HG02571 (cell line): ENCODE data around the gene MYOCOS.

Experiments
- ATAC-seq: cut with Tn5 transposase; IDR thresholded peaks from one replicate; pipeline ENCODE4 v1.9.1; 2021; ENCODE audit warnings: mild to moderate bottlenecking, moderate library complexity; ENCODE audit not compliant: unreplicated experiment

Gene MYOCOS

DNA sequence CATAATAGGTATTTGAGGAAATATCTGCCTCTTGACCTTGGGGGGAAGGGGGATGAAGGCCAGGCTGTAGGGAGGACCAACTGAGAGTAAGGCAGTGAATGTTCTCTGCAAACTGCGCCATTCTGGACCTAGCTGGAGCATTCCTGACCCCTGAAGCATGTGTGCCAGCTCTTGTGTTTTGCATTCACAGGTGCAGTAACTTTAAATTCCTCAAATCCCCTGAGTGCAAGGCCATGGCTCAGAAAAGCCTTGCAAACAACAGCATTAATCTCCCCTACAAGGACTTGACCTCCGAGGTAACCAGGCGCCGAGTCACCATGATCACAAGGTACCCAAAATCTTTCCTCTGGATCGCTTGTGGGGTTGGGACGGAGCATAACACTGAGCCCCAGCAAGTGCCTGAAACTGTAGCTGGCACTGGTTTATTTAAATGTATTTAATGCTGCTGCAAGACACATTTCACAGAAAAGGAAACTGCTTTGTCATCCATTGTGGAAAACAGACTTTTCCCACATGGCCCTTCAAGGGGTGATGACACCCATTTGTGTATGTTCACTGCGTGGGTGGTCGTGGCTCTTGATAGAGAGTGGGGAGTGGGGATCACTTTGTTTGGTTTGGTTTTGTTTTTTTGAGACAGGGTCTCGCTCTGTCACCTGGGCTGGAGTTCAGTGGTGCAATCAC is 1.7 kb downstream of the MYOCOS start:
- ATAC-seq, result no peak

DNA sequence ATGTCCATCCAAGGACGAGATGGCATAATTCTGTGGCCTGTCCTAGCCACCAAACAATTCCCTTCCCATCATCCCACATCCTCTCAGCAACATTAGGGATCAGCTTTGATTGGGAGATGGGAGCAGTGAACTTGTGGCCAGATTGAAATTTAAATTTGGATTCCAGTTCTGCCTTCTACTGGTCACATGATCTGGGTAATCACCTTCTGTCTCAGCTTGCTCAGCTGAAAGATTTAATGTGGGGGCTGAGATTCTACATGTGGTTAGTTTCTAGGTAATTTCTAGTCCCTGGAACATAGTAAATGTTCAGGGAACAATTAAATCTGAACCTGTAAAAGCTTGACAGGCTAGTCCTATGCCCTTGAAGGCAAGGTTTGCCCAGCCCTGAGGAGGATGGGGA is 3.2 kb downstream of the MYOCOS start:
- no peak for ATAC-seq

DNA sequence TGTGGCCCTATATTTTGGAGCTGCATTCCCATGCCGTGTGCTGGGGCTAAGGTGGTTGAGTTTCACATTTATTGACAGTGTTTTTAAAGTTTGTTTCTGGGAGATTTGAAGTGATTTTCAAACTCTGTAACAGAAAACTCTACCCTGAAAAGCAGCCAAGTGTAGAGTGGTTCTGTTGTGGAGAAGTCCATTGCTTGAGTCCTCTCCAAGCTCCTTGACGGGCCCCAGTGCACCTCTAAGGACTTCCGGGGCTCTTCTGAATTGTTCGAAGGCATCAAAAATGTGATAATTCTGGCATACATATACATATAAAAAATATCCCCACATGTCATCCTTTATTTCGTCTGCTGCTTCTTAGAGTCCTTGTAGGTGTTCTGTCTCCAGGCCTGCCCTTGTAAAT is 5.0 kb downstream of the MYOCOS start:
- no peak for ATAC-seq

DNA sequence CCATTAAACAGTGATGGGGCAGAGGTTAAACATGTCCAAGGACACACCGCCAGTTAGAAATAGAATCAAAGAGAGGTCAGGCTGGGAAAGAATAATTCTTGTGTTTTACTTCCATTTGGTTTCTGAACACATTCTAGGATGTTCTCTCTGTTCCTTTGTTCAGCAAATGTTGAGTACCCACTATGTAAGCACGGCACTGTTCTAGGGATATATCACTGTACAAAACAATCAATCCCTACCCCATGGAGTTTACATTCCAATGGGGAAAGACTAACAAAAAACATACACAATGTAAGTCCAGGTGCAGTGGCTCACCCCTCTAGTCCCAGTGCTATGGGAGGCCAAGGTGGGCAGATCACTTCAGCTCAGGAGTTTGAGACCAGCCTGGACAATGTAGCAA is 6.2 kb downstream of the MYOCOS start:
- no peak for ATAC-seq

DNA sequence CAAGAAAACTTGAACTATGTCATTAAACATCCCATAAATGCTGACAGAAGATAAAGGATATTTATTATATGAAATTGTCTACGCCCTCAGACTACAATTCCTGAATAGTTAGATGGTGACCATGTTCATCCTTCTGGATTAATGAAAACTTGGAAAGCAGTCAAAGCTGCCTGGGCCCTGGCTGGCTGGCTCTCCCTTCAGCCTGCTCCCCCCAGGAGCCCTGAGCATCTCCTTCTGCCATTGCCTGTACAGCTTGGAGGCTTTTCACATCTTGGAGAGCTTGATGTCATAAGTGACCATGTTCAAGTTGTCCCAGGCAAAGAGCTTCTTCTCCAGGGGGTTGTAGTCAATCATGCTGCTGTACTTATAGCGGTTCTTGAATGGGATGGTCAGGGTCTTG is 13.6 kb downstream of the MYOCOS start:
- ATAC-seq, result no peak

DNA sequence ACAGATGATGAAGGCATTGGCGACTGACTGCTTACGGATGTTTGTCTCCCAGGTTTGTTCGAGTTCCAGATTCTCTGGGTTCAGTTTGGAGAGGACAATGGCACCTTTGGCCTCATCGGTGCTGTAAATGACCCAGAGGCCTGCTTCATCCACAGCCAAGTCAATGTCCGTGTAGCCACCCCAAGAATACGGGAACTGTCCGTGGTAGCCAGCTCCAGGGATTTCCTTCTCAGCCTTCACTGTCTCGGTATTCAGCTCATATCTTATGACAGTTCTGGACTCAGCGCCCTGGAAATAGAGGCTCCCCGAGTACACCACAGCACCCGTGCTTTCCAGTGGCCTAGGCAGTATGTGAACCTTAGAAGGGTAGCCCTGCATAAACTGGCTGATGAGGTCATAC is 14.1 kb downstream of the MYOCOS start:
- no peak for ATAC-seq

DNA sequence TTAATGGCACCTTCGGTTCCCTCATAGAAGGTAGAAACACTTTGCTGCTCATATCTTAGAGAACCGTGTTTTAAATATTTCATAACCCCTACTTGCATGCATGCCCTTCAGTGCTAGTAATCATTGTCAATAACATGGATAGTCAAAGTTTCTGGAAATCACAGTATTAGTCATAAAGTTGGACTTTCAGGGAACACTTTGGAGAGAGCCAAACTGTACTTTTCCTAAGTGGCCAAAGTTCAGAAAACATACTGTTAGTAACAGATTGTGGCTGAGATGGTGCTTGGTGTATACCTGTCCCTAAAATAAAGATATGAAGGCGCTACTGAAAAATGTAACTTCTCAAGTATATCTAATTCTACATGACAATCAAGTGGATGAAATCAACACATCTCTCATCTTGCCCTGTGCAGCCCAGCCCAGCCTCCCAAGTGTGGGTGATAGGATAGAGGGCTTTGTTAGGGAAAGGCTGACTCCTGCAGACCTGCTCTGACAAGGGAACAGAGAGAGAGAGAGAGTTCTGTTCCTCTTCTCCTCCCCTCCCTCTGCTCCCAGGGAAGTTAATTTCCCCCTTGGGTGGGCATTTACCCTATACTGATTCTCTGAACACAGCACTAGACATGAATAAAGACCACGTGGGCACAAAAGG is 16.0 kb downstream of the MYOCOS start:
- ATAC-seq, result no peak

DNA sequence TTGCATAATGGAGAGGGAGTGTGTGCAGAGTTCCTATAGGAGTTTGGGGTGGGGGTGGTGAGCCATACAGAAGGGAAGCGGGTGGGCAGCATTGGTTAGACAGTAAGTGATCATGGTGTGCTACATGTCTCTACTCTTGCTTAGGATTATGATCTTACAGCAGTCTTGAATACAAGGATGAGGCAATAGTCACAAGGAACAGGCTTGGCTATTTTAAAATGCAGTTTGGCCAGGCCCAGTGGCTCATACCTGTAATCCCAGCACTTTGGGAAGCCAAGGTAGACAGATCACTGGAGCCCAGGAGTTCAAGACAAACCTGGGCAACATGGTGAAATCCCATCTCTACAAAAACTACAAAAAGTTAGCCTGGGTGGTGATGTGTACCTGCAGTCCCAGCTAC is 18.2 kb downstream of the MYOCOS start:
- no peak for ATAC-seq

DNA sequence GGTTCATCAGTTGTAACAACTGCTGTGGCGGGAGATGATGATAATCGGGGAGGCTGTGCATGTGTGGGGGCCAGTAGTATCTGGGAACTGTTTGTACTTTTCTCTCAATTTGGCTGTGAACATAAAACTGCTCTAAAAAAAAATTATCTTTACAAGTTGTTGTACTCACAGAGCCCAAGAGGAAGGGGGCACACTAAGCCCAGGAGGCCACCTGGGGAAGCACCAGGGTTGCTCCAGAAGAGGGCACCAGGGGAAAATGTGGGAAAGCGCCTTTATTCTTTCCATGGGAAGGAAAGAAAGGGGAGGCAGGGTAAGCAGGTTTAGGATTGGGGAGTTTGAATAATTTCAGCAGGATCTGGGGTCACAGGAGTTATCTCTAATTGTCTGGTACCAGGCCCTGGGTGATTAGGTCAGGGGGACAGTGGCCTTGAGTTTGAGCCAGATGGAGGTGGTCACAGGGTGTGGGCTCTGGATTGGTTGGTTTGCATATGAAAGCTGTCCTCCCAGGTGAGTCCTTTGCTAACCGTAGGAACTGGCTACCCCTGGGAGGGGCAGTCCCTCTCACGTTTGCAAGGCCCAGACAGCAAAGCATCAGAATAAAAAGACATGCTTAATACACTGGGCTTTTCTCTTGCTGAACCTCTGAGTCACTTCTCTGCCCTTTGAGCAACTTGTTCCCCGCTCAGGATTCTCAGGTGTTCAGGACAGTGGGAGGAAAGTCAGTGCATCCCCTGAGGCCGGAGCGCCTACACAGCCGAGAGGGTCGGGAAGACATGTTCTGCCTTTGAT is 19.2 kb downstream of the MYOCOS start:
- no peak for ATAC-seq

DNA sequence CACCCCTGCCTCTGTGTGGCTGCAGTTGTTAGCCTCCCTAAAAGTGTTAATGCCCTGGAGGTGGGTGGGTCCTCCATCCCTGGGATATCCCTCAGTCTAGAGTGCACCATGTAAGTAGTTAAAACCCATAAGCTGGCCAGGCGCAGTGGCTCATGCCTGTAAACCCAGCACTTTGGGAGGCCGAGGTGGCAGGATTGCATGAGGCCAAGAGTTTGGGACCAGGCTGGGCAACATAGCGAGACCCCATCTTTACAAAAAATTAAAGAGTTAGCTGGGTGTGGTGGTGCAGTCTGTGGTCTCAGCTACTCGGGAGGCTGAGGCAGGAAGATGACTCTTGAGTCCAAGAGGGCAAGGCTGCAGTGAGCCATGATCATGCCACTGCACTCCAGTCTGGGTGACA is 20.2 kb downstream of the MYOCOS start:
- no peak for ATAC-seq

DNA sequence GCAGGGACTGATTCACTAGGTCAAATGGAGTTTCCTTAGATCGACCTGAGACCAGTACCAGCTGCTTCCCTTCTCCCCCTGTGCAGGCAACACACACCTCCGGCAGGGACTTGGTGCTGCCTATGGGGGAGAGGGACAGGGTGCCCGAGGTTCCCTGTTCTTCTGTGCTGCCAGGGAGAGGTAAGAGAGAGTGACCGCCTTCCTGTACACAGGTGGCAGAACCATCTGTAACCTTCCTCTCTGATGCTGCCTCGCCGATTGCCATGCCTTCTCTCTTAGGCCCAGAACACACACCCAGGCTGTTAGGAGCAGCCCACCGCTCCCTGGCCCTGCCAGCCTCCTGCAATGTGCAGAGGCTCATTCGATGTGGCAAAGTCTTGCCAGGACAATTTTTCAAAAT is 21.1 kb downstream of the MYOCOS start:
- no peak for ATAC-seq

DNA sequence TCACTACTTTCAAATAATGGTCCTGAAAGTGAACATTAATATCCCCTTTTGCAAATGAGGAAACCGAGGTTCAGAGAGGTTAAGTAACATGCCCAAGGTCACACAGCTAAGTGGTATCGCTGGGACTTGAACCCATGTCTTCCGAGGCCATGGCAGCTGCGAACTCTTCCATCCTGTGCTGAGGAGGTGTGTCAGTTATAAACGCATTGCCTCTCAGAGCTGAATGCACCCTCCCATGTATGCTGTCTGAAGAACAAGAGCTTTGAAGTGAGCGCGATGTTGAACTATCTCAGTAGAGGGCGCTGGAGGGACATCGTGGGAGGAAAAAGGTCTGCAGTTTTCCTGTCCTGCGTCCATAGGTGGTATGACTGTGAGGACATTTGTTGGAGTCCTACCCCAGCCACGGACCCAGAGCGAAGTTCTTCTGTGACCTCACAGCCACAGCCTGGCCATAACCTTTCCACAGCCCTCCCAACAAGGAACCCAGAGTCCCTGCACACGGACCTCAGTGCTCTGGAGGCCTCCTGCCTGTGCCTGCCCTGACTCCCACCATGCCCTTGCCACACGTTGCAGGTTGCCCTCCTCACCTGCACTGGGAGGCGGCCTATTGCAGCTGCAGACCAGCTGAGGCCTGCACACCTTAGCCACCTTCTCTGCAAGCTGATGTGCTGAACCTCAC is 22.9 kb downstream of the MYOCOS start:
- ATAC-seq, result no peak

DNA sequence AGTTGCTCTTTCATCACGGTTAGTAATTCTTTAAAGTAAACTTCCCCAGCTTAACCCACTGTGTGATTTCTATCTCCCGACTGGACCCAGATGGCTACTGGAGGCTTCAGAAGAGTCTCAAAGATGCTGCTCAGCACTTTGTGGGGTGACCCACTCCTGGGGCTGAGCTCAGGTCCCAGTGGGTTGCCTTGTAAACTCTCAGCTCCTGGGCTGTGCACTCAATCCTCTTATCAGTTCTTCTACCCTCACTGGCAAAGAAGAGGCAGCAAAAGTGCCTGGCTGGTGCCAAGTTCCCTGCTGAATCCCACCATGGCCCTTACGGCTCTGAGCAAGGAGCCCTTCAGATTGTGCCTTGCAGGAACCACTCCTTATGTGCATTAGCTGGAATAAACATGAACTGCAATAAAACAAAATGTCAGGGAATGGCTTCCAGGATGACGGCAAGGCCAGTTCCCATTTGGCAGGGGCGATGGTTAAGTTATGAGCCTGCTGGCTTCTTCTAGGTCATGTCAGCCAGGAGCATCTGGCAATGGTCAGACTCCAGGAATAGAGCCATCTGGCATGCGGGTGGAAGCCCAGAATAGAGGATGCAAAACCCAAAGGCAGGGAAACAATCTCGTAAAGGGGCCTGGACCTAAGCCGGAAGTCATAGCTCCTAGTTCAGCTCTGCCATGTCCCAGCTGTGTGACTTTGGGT is 23.7 kb downstream of the MYOCOS start:
- ATAC-seq, result no peak

DNA sequence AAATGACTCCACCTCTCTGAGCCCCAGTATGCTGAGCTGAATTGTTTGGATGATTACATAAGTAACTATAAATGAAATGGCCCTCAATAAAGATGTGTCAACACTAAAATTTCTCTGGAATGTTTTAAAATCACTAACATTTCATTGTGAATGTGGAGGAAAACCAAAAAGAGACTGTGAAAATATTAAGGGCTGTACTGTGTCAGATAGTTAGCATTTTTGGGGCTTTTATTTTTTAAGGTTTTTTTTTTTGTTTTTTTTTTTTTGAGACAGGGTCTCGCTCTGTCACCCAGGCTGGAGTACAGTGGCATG is 24.2 kb downstream of the MYOCOS start:
- ATAC-seq, result no peak

DNA sequence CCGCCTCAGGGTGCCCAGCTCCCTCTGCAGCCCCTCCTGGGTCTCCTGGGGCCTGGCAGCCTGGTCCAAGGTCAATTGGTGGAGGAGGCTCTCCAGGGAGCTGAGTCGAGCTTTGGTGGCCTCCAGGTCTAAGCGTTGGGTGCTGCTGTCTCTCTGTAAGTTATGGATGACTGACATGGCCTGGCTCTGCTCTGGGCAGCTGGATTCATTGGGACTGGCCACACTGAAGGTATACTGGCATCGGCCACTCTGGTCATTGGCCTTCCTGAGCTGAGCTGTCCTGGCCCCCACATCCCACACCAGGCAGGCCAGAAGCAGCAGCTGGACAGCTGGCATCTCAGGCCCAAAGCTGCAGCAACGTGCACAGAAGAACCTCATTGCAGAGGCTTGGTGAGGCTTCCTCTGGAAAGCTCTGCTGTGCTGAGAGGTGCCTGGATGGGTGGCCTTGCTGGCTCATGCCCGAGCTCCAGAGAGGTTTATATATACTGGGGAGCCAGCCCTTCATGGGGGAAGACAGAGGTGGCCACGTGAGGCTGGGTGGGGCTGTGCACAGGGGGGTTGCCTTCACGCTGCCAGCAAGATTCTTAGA is 30.3 kb downstream of the MYOCOS start, which contains the start of gene MYOC:
TSS of gene MYOC (minus strand) at position 455 of the 589 bp plus-strand sequence. CDS start at position 378, 77 bp downstream.
- no peak for ATAC-seq

DNA sequence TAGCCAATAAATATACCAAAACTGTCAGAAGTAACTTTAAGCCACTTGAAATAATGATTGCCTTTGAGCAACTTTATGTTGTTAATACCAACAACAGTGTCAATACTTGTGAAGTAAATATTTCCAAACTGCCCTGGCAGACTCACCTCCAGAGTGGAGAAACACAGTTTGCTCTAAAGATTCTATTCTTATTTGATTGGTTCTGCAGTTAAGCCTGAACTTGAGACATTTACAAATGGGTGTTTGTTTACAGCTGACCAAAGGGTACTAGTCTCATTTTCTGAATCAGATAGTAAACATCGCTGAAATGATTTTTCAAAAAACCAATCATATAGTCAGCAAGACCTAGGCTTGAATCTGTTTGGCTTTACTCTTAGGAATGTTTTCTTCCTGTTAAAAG is 31.8 kb downstream of the MYOCOS start:
- ATAC-seq, result no peak

DNA sequence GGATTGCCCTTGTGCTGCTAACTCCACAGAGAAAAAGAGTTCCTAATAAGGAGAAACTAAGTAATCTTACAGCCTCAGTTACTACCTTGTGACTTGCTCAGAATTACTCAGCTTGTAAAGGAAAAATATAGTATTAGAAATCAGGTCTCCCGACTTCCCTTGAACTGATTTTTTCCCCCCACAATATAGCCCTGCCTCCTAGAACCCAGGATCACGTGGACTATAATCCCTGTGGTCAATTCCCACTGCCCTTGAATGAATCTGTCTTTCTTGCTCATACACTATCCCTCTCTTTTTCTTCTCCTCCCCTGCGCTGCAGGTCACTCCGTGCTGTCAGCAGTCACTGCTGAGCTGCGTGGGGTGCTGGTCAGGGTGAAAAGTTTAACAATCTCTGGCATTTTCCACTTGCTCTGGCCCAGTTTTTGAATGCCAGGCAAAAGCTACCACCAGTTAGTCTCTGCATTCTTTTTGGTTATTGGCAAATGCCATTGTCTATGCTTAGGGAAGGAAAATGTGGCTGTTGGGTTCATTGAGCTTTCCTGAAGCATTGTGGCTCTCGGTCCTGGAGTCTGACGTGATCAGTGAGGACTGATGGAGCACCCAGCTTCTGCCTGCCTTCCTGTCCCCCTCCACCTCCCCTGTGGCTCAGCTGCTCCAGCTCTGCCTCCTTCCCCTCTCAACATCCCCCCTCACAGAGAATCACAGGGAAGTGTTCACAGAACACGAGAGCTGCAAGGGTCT is 32.3 kb downstream of the MYOCOS start:
- ATAC-seq, result no peak

DNA sequence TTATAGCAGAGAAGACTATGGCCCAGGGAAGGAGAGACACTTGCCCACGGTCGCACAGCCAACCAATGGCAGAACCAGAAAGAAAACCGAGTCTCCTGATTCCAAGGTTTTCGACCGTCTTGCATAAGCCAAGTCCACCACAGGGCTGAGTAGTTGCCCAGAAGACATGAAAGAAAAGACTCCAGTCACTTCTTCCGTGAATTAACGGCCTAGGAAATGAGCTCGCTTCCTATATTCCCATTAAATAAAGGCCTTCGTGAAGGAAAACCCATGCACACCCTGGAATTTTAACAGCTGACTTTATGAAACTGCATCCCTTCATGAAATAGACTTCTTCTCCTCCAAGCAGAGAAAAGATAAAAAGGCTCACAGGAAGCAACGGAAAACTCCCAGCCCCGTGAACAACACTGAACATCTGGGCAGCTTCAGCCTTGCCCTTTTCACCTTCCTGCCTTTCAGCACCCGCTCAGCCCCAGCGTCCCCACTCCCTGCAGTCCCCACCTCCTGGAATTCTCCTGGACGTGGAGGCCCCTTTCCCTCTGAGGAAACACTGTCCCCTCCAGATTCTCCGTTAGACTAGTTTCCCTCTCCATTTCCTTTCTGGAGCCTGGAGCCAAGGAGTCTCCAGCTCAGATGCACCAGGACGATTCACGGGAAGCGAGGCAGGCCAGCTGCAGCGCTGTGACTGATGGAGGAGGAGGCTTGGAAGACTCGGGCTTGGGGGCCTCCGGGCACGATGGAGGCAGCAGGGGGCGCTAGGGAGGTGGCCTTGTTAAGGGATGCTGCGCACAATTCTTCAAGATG is 33.1 kb downstream of the MYOCOS start:
- peak; percentile 72 for ATAC-seq

DNA sequence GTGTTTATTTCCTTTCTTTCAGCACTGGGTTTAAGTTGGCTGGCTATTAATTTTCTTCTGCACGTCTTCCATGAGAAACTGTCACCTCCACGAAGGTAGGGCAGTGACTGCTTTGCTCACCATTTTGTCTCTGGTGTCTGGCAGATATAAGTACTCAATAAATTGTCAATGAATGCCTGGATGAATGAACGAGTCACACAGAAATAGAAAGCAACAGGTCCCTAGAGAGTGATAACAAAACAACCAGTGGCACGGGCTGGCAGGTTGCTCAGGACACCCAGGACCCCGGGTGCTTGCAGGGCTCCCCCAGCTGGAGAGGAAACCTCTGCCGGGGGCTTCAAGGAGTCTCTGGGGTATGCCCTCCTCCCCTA is 33.7 kb downstream of the MYOCOS start:
- ATAC-seq, result no peak
